ENCODE measurements around the gene NDUFAF3.

The NDUFAF3 gene, protein sequence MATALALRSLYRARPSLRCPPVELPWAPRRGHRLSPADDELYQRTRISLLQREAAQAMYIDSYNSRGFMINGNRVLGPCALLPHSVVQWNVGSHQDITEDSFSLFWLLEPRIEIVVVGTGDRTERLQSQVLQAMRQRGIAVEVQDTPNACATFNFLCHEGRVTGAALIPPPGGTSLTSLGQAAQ

DNA sequence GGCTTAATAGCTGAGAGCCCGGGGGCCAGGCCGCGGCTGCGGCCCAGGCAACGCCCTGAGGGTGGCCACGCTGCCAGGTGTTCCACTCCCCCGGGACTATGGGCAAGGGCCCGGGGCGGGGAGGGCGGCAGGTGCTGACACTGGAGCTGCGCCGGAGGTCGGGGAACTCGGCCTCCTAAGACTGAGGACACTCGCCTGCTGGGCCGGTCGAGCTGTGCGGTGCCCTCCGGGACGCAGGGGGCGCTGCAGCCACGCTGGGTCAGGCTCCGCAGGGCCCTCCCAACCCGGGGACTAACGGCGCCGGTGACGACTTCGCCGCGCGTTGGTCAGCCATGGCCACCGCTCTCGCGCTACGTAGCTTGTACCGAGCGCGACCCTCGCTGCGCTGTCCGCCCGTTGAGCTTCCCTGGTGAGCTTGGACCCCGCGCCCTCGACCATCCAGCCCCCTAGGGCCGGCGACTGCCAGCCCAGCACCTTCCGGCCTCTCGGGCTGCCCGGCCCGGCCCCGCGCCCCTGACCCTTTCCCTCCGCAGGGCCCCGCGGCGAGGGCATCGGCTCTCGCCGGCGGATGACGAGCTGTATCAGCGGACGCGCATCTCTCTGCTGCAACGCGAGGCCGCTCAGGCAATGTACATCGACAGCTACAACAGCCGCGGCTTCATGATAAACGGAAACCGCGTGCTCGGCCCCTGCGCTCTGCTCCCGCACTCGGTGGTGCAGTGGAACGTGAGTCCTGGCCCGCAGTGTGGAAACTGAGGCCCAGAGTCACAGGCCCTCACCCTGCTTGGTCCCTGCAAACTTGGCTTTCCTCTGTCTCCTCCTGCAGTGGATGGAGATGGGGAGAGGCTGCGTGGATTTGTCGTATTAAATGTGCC lies at the start of gene NDUFAF3:
Gene NDUFAF3, plus strand, starts transcription at position 309 of the 875 bp plus-strand sequence. Its CDS starts 24 bp downstream, at position 333.
- peak; percentile 93 for DNase-seq (ENCODE audit: low spot score)

DNA sequence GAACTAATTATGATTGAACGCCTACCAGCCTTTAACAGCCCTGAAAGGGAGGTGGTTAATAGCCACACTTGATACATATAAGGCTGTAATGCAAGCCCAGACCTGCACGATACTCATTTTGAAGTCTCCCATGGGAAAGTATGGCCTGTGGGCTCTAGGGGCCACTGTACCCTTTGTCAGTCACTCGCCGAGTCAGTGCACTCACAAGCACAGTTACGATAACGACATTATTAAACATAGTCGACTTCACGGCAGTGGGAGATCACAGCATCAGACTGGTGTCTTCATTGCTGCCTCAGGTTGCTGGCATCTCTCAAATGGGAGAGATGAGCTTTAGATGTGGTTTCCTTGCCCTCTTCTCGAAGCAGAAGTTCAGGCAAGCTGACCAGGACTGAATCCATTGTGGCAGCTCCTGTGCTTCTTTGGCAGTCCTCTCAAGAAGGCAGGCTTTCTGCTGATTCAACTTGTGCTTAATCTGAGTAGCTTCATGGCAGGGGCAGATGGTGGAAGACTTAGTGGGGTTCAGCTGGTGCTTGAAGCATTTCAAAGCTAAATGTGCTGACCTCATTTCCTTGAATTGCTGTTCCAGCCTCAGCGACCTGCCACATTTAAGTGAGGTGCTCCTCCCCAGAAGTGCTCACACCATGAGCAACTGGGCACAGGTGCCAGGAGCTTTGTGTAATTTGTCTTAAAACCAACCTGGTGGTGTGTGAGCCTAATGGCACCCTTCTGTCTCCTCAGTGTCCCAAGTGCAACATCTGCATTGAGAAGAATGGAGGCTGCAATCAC lies 47.7 kb upstream of the NDUFAF3 start:
- no peak for DNase-seq (ENCODE audit: low spot score)

DNA sequence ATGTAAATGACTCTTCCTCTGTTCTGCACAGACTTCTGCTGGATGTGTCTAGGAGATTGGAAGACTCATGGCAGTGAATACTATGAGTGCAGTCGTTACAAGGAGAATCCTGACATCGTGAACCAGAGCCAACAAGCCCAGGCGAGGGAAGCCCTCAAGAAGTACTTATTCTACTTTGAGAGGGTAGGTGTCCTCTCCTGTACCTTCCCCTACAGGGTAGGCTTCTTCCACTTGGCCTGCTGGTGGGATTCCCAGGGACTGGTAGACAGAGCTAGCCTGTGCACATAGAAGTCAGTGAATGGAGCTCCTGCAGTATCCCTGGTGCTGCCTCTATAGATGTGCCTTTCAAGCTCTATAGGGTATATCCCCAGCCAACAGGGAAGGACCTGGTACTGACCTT lies 42.5 kb upstream of the NDUFAF3 start:
- DNase-seq (ENCODE audit: low spot score), result no peak

DNA sequence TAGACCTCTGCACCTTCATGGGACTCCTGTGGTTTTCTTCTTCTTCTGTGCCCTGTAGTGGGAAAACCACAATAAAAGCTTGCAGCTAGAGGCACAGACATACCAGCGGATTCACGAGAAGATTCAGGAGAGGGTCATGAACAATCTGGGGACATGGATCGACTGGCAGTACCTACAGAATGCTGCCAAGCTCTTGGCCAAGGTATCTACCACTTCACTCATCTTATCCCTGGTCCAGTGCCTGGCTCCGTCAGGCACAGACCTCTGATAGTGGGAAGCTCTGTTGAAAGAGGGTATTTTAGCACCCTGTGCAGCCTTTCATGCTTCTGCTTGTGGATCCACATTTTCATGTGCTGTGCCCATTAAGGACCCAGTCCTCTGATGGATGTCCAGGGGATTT lies 41.6 kb upstream of the NDUFAF3 start:
- DNase-seq (ENCODE audit: low spot score), result no peak

DNA sequence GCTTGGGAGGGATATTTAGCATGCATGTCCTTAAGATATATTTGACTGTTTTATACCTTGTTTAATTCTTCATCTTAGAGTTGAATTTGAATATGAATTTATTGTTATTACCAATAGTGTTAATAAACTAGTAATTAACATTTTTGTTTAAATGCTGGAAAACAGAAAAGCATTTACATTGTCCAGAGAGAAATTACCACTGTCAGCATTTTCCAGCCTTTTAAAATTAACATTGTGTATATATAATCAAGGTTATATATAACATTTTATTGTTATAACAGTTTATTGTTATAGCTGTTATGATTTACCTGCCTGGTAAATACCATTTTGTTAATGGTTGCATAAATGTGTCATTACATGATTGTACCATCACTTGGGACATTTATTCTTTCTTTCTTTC lies 39.9 kb upstream of the NDUFAF3 start:
- DNase-seq (ENCODE audit: low spot score), result no peak

DNA sequence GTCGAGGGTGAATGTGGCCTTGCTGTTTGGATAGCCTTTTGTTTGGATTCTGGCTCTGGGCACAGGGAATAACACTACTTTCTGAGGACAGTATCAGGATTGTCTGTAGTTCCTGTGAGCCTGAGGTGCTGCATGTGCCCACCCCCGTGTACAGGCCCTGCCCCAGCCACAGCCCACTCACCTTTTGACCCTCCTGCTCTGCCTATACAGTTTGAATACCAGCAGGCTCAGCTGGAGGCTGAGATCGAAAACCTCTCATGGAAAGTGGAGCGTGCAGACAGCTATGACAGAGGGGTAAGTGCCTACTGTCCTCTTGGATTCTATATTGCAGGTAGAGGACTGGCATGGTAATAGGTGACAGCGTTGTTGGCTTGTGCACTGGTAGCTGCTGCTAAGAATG lies 39.2 kb upstream of the NDUFAF3 start:
- no peak for DNase-seq (ENCODE audit: low spot score)

DNA sequence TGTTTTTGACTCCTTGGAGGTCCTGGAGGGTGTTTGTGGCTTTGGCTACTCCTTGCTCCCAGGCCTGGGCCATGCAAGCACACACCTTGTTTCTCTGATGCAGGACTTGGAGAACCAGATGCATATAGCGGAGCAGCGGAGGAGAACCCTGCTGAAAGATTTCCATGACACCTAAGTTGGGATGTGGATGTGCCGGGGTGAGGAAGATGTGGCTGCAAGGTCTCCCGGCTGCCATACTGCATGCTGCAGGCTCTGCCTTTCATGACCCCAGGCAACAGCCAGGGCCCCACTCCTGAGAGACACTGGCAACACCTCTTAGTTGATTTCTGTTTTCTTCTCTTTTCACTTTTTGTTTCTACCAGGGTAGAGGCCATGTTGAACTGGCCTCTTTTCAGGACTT lies 38.8 kb upstream of the NDUFAF3 start:
- no peak for DNase-seq (ENCODE audit: low spot score)

DNA sequence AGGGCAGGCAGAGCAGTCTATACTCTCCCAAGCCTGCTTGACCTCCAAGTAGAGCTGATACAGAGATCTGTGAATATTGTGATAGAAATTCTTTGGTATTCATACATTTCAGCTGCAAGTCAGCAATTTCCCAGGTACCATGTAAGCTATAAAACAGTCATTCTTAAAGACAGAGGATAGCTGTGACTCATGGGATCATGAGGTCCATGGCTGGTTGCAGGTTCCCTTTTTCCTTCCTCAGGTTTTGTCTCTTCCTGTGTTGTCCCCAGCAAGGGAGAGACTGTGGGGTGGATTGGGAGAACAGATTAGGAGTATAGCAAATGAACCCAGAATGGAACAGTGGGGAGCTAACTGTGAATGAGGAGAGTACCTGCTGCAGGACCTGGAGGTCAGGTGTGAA lies 37.3 kb upstream of the NDUFAF3 start:
- DNase-seq (ENCODE audit: low spot score), result no peak

DNA sequence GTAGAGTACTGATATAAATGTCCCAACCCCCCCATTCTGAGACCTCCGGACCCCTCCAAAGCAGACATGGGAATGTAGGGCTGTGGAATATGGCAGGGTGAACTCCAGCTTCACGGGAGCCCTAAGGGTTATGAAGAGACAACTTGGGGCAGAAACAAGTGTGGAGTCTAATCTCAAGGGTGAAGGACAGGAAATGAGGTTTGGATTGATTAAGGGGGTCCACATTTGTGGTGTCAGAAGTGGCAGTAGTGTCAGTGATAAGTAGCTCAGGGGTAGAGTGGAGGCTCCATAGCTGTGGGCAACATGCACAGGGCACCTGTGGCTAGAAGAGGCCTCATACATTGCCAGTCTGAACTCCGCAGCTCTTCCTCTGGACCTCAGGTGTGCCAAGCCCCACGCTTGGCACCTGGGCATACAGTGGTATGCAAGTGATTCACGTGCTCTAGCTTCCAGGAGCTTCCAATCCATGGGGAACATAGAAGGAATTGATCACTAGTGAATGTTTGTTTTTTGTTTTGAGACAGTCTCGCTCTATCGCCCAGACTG lies 36.0 kb upstream of the NDUFAF3 start:
- DNase-seq (ENCODE audit: low spot score), result no peak

DNA sequence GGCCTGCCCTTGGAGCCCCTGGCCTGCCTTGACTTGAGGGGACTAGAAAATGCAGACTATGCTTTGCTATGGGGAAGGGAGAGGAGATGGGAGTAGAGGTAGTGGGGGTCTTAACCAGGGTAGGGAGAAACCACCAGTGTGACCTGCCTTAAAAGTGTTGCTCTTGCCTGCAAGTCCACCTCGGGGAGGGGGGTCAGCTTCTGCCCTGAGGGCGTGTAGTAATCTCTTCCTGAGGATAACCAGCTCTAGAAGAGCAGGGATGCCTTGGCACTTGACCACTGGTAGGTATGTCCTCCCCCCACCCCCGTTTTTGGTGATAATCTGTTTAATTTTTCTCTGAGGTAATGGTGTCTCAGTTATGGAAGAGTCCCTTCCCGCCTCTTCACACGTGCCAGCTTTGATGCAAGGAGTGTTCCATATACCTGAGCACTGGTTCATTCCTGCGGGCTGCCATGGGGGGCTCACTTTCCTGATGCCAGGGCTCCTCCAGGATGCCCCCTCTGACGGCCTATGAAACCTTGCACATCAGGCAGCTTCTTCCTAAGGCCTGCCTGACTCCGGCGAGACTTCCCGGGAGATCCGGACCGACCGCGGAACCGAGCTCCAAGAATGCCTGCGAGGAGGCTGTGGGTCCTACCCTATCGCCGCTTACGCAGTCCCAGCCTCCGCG lies 32.7 kb upstream of the NDUFAF3 start:
- no peak for DNase-seq (ENCODE audit: low spot score)

DNA sequence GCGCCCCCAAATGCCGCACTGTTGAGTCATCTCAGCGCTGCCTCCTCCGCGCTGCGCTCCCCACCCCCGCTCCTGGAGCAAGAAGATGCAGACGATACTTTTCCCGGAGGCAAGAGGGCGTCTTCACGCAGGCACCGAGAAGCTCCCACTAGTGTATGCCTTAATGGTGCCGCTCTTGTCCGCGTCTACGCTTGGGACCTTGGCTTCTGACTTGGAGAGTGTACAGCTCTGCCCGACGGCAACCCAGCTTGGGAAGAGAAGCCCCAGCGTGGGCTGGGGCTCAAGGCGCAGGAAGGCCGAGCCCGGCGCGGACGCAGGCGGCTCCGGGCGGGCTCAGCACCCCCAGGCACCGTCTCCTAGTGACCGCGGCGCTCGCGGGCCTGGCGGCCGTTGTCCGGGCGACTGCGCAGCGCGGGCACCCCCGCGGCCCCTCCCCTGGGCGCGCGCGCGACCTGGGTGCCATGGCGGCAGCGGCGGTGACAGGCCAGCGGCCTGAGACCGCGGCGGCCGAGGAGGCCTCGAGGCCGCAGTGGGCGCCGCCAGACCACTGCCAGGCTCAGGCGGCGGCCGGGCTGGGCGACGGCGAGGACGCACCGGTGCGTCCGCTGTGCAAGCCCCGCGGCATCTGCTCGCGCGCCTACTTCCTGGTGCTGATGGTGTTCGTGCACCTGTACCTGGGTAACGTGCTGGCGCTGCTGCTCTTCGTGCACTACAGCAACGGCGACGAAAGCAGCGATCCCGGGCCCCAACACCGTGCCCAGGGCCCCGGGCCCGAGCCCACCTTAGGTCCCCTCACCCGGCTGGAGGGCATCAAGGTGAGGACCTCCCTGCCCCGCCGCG lies 31.9 kb upstream of the NDUFAF3 start, which contains the start of gene P4HTM:
Gene P4HTM, plus strand, starts transcription at position 446 of the 840 bp plus-strand sequence. Its CDS starts 16 bp downstream, at position 462.
- DNase-seq (ENCODE audit: low spot score), result peak; percentile 83

DNA sequence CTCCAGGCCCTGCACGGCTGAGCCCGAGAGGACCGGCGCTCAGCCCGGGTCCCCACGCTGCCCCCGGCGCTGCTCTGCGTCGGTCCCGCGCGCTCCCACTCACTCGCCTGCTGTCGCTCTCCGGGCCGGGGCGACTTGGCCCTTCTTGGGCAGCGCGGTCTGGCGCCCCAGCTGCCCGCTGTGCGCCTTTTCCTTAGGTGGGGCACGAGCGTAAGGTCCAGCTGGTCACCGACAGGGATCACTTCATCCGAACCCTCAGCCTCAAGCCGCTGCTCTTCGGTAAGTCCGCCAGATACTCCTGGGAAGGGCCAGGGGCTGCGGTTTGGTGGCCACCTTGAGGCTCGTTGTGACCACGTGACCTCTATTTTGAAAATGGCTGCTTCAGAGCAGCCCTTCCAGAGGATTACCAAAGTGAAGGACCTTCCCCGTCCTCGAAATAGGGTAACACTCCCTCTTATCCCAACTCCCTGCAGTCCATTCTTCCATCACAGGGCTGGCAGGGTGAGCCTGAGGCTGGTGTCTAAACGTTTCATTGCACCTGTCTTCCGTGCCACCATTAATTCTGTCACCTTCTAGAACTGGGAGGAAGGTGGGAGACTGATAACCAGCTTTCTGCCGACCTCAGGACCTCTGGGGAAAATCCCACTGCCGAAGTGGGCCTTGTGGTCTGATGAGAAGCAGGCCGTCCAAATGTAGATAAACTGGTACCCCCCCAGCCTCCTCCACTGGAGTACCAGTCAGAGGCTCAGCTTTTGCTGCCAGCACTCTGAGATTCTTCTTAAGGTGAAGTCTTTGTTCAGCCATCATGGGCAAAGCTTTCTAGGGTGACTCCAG lies 31.1 kb upstream of the NDUFAF3 start:
- DNase-seq (ENCODE audit: low spot score), result peak; percentile 38

DNA sequence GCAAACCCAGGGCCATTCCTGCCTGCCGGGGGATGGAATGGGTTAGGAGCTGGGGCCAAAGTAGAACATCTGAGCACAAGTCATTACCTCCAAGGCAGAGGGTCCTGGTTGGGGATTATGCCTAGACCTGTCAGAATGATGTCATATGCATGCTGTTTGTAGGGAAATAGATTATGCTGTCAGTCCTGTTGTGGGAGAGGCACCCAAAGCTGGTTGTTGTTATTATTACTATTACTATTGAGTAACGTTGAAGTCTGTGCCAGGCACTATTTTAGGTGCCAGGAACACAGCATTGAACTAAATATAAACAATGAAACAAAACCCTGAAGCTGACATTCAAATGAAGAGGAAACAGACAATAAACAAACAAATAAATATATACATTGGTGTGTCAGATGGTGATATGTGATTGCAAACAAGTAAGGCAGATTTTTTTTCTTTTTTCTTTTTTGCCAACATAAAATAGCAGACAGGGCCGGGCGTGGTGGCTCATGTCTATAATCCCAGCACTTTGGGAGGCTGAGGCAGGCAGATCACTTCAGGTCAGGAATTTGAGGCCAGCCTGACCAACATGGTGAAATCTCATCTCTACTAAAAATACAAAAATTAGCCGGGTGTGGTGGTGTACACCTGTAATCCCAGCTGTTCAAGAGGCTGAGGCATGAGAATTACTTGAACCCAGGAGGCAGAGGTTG lies 29.9 kb upstream of the NDUFAF3 start:
- DNase-seq (ENCODE audit: low spot score), result no peak

DNA sequence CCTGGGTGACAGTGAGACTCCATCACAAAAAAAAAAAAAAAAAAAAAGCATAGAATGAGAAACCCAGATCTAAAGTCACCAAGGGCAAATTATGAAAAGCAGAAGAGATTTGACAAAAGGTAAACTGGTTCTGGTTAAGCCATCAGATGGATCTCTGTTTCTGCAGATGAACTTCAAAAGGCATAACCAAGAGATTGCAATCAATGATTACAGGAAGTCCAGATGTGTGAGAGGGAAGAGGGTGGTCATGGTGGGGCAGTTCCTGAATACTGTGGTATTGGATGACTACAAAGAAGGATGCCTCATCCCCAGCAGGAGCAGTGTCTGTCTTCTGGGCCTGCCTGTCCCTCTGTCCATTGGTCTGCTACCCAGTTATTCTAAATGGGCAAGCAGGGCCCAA lies 28.1 kb upstream of the NDUFAF3 start:
- DNase-seq (ENCODE audit: low spot score), result no peak

DNA sequence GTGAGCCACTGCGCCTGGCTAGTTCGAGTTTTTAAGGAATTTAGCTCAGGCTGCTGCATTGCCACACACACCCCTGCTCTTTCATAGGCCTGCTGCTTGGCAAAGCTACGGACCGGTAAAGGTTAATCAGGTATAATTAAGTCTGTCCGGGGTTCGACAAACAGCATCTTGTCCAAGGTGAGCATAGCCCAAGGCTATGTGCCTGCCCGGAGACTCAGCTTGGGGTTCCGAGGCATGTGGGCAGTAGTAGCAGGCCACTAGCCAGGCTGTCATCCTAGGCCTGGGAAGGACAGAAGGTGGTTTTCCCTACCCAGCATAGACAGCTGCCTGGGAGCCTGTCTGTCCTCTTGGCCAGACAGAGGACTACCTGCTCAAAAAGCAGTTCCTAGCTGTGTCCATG lies 25.3 kb upstream of the NDUFAF3 start:
- DNase-seq (ENCODE audit: low spot score), result no peak

DNA sequence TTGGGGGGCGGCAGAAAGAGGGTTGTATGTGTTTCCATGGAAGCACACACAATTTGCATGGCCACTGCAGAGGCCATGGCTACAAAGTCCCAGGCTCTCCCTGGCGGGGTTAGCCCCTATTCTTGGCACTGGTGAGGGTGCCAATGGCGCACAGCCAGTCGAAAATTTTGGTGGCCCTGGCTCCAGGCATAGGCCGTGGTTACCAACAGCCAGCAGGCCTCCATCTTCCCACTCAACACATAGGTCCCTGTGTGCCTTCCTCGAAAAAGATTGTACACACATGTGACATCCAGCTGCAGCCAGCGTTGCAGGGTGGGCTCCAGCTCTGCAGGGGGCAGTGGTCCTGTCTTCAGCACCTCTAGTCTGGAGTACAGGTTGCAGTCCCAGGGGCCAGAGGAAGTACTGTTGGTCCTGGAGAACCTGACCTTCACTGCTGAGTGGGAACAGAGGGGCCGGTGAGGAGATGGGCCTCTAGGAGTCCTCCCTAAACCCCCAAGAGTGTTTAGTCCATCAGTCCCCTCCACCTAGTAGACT lies 24.8 kb upstream of the NDUFAF3 start:
- no peak for DNase-seq (ENCODE audit: low spot score)

DNA sequence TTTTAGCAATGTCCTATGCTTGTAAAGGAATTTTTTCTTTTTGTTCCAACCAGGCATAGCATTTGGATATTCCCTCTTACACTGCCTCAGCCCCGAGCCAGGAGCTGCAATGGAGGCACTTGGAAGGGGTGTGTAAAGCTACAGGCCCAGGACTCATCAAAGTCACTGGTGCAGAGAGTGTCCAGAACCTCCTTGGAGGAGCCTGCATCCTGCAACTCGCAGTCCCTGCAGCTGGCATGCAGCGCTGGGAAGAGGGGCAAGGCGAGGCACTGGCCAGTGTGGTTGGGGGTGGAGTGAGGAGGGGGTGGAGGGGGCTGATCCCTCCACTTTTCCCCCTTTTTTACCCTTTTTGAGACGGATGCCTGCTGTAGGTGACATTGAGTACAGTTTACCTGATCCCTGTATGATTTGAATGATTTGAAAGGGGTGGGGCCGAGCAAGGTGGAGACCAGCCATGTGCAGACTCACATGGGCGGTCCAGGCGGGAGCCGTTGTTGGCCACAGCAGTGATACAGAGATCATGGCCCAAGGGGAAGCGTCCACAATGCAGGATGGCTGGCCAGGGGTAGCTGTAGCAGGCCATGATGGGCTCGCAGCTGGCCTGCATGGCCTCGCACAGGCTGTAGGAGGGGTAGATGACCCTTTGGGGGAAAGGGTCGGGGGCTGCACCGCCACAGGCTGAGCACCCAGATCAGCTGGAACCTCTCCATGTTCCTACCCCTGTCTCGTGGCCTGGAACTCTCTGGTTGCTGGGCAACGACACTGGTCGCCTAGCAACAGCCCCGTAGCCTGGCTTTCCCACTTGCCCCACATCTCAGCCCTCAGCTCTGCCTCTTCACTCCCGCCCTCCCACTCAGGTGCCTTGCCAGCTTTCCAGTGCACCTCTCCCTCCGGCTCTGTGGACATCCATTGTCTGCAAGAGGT lies 23.9 kb upstream of the NDUFAF3 start:
- DNase-seq (ENCODE audit: low spot score), result no peak

Measured in CD4-positive, alpha-beta T cell treated with Interleukin-2 at 100 ng/mL for 4 hours (primary cell).